ENCODE data around the gene LRRC56. TPM values are rescaled to one million over a fixed set of nuclear protein-coding genes. Genes with fewer than 3 reads are reported as not detected.

LRRC56 gene
- total and polyA plus RNA-seq, 9 of the 15 experiments (the other 6 are each of a cell fraction or from before 2014, with no cell fraction given): 0.03 to 4.5 (median 1.0) TPM; not detected in 1

GRCh38 chr11:553083-553987 lies 16.0 kb downstream of the LRRC56 start:
- Histone ChIP-seq H3K4me1 (replicated peaks in 1 of 2; ENCODE audit: control insufficient read depth in 2 of 2, insufficient read depth in 2 of 2, low read length in 2 of 2) (peaks cover 13 to 94% of the 10 kb centered on the region in 2 experiments; a peak in 4 of 5 replicates), H3K9ac (ENCODE audit: insufficient read depth in 1 of 2, low read depth in 2 of 2, low read length in 2 of 2) (peak overlapping the region in 1 of 2 experiments; percentile 85; a peak in 1 of 4 replicates), H2AFZ (ENCODE audit: low read depth, low read length) (no peak overlapping the region), H3K9me1 (ENCODE audit: control insufficient read depth, insufficient read depth, low read length) (no peaks in the 10 kb centered on the region), H3K79me2 (ENCODE audit: control insufficient read depth, insufficient read depth, low read length) (no peaks in the 10 kb centered on the region), H3K27ac (ENCODE audit: extremely low read depth, low read depth, low read length) (no peak overlapping the region), H3K36me3 (ENCODE audit: control insufficient read depth, insufficient read depth, low read length) (no peaks in the 10 kb centered on the region), H3K4me3 (no peak overlapping the region), H4K20me1 (replicated peaks; ENCODE audit: control insufficient read depth, insufficient read depth, low read length) (no peaks in the 10 kb centered on the region), H3K9me3 (replicated peaks; ENCODE audit: control insufficient read depth, insufficient read depth, low read depth, low read length) (no peaks in the 10 kb centered on the region), H3K4me2 (ENCODE audit: insufficient read depth, low read length) (no peak overlapping the region), H3K27me3 (ENCODE audit: control insufficient read depth in 2 of 2, insufficient read depth in 2 of 2, low read length in 2 of 2) (no peaks in the 10 kb centered on the region)
- ATAC-seq (no peak), FAIRE-seq (no peak), DNase-seq (ENCODE audit: extremely low read depth in 1 of 4, low spot score in 3 of 4) (no peak)
- intact Hi-C loops (cut with micrococcal nuclease) (loop anchor here (5.0 to 10.0 kb wide), 3 partner anchors 61 to 174 kb away; partner anchors contain the start of genes DEAF1, IRF7 and TMEM80), in situ Hi-C loops (cut with MboI) (no loop called here)
- 79% methylated on average over 21 of the region's 27 CpGs for WGBS (ENCODE audit: insufficient coverage, low coverage, missing lambda C conversion rate)
- CTCF ChIA-PET (ENCODE audit: low intra/inter-chr PET ratio): no interaction called here
- POLR2A ChIA-PET: interaction anchor here (1.5 kb wide), 1 partner anchor 34 kb away, joined by 4 read pairs; no protein-coding TSS in a partner anchor
- TF ChIP-seq TFAP4 (CRISPR knock-in tag; IDR thresholded peaks at IDR 0.05; ENCODE audit: borderline replicate concordance): peak; percentile 25; the same call in 1 of the 2 replicates
- TF ChIP-seq TRIM24 (IDR thresholded peaks at IDR 0.05): no peak
- TF ChIP-seq ZBTB7A (IDR thresholded peaks at IDR 0.05; ENCODE audit: borderline replicate concordance, control insufficient read depth, low read depth, low read length): peak; percentile 14; the same call in 1 of the 2 replicates
- BruUV-seq (replicated peaks): no TSS peak
